HepG2 (cell line): ENCODE data around the gene LINGO1. TPM values are rescaled to one million over a fixed set of nuclear protein-coding genes. Genes with fewer than 3 reads are reported as not detected.

Source experiments
- AHDC1 ChIP-seq: sonication (generic); formaldehyde crosslinking; IDR thresholded peaks from 2 replicates; pipeline ENCODE4 v1.5.1; 2020; ENCODE audit warnings: mild to moderate bottlenecking, missing genetic modification reagents, borderline replicate concordance
- ATF4 ChIP-seq, 2 experiments: fragments of 450-650 bp in 1 of 2; sonication (generic) in 1 of 2; formaldehyde crosslinking; IDR thresholded peaks; 2 replicates each; pipeline versions ENCODE4 v1.5.0 to v1.8.0; 2020 to 2022; ENCODE audit warnings: mild to moderate bottlenecking in 1 of 2, missing genetic modification reagents in 1 of 2
- DZIP1 ChIP-seq: sonication (generic); formaldehyde crosslinking; IDR thresholded peaks from 2 replicates; pipeline ENCODE4 v1.5.0; 2020; ENCODE audit warnings: mild to moderate bottlenecking, missing genetic modification reagents
- FOXA1 ChIP-seq, 2 experiments: fragments of 450-650 bp in 1 of 2; sonication (generic) in 1 of 2; formaldehyde crosslinking in 1 of 2; IDR thresholded peaks; 2 replicates each; pipeline versions ENCODE4 v1.4.0 to v1.6.1; 2016 to 2020; ENCODE audit warnings: missing genetic modification reagents in 1 of 2
- KLF13 ChIP-seq: sonication (generic); formaldehyde crosslinking; IDR thresholded peaks from 2 replicates; pipeline ENCODE4 v1.4.0; 2020; ENCODE audit warnings: mild to moderate bottlenecking, missing genetic modification reagents
- NRL ChIP-seq: sonication (generic); formaldehyde crosslinking; IDR thresholded peaks from 2 replicates; pipeline ENCODE4 v1.5.0; 2020; ENCODE audit warnings: missing genetic modification reagents, mild to moderate bottlenecking, moderate library complexity, borderline replicate concordance
- SNAI1 ChIP-seq: sonication (generic); formaldehyde crosslinking; IDR thresholded peaks from 2 replicates; pipeline ENCODE4 v1.5.0; 2020; ENCODE audit warnings: mild to moderate bottlenecking, missing genetic modification reagents, borderline replicate concordance
- TARDBP ChIP-seq: sonication (generic); formaldehyde crosslinking; IDR thresholded peaks from 2 replicates; pipeline ENCODE4 v1.8.0; 2022; ENCODE audit warnings: mild to moderate bottlenecking, missing genetic modification reagents
- TEAD2 ChIP-seq: sonication (generic); formaldehyde crosslinking; IDR thresholded peaks from 2 replicates; pipeline ENCODE4 v1.9.0; 2021; ENCODE audit warnings: missing genetic modification reagents
- TOE1 ChIP-seq: sonication (generic); formaldehyde crosslinking; IDR thresholded peaks from 2 replicates; pipeline ENCODE4 v1.4.0; 2020; ENCODE audit warnings: mild to moderate bottlenecking, missing genetic modification reagents
- YEATS4 ChIP-seq: sonication (generic); formaldehyde crosslinking; IDR thresholded peaks from 2 replicates; pipeline ENCODE4 v1.4.0; 2020; ENCODE audit warnings: missing genetic modification reagents, borderline replicate concordance
- ZNF562 ChIP-seq: sonication (generic); formaldehyde crosslinking; IDR thresholded peaks from 2 replicates; pipeline ENCODE4 v1.8.0; 2022; ENCODE audit warnings: missing genetic modification reagents, borderline replicate concordance
- ZNF563 ChIP-seq: sonication (generic); formaldehyde crosslinking; IDR thresholded peaks from 2 replicates; pipeline ENCODE4 v1.8.0; 2022; ENCODE audit warnings: mild to moderate bottlenecking, moderate library complexity, missing genetic modification reagents
- ZNF773 ChIP-seq: sonication (generic); formaldehyde crosslinking; IDR thresholded peaks from 2 replicates; pipeline ENCODE4 v1.4.0; 2020; ENCODE audit warnings: missing genetic modification reagents, borderline replicate concordance
- ZNF776 ChIP-seq: sonication (generic); formaldehyde crosslinking; IDR thresholded peaks from 2 replicates; pipeline ENCODE4 v1.4.0; 2020; ENCODE audit warnings: mild to moderate bottlenecking, missing genetic modification reagents
- polyA plus RNA-seq, 8 experiments: library from polyadenylated mRNA; depleted of rRNA in 3 of 8; stranded (reverse) in 7 of 8; unstranded in 1 of 8; fragments of >200 nt; fragmentation: Illumina TruSeq in 4 of 8; extraction: Trizol in 4 of 8; gene quantifications; 2 replicates each; pipeline versions ENCODE4 v1.2.1 to v1.2.3, GENCODE V29; 2011 to 2016; ENCODE audit warnings: low read depth in 4 of 8, missing spikeins in 1 of 8, mixed read lengths in 1 of 8; ENCODE audit not compliant: insufficient read depth in 1 of 8
- total RNA-seq, 5 experiments: library from RNA; depleted of rRNA; stranded (reverse); fragments of >200 nt; fragmentation: Illumina TruSeq; extraction: Trizol; gene quantifications; 2 replicates each; pipeline ENCODE4 v1.2.3, GENCODE V29; 2016; ENCODE audit warnings: low read depth in 1 of 5

Gene LINGO1
- total and polyA plus RNA-seq, 2 of the 13 experiments (the other 11 are each of a cell fraction or from before 2014, with no cell fraction given): 0.07 TPM; not detected in 1

- TF ChIP-seq ATF4 (CRISPR knock-in tag; IDR thresholded peaks at IDR 0.05) (0 out of 4 replicates have a peak, but pooled peaks of 1 of the 2 experiments have one; percentile 36), TARDBP (CRISPR knock-in tag) (no peak), SNAI1 (CRISPR knock-in tag) (no peak), KLF13 (CRISPR knock-in tag) (0 out of 2 replicates have a peak, but pooled peaks have one; percentile 18), FOXA1 (IDR thresholded peaks at IDR 0.05) (no peak), FOXA1 (CRISPR knock-in tag; IDR thresholded peaks at IDR 0.05) (0 out of 2 replicates have a peak, but pooled peaks have one; percentile 29), AHDC1 (CRISPR knock-in tag) (no peak), YEATS4 (CRISPR knock-in tag) (peak; percentile 29; the same call in 1 of the 2 replicates), TEAD2 (CRISPR knock-in tag) (no peak), ZNF562 (CRISPR knock-in tag) (no peak), DZIP1 (CRISPR knock-in tag) (no peak), ZNF563 (peak; percentile 35; the same call in 1 of the 2 replicates), NRL (CRISPR knock-in tag) (no peak), ZNF773 (CRISPR knock-in tag) (0 out of 2 replicates have a peak, but pooled peaks have one; percentile 56), TOE1 (CRISPR knock-in tag) (no peak), ZNF776 (CRISPR knock-in tag) (peak; percentile 54; the same call in 1 of the 2 replicates)
Observed at GRCh38 chr15:77633134-77633912, 611 bp upstream of the LINGO1 start (continued).
